Smooth muscle cell (in vitro differentiated cells): Measurements from ENCODE around the gene SURF2. TPM values are rescaled to one million over a fixed set of nuclear protein-coding genes. Genes with fewer than 3 reads are reported as not detected.

ENCODE experiments used
- DNase-seq: peaks from one replicate; lab custom pipeline; 2025; ENCODE audit not compliant: unreplicated experiment; lab: John Stamatoyannopoulos, UW
- H2AFZ ChIP-seq: fragments of 200-600 bp; sonication (generic); 2 replicates; pipeline ENCODE4 v1.6.0; 2016; ENCODE audit warnings: antibody characterized with exemption, low read depth, mild to moderate bottlenecking
- H3F3A ChIP-seq: fragments of 200-600 bp; sonication (generic); 2 replicates; pipeline ENCODE4 v1.6.0; 2017; ENCODE audit warnings: antibody characterized with exemption, low read depth
- H3K27ac ChIP-seq: fragments of 200-600 bp; sonication (generic); 2 replicates; pipeline ENCODE4 v1.5.1; 2016; ENCODE audit warnings: low read depth, mild to moderate bottlenecking
- H3K27me3 ChIP-seq: fragments of 200-600 bp; sonication (generic); 2 replicates; pipeline ENCODE4 v1.6.1; 2016; ENCODE audit warnings: low read depth, mild to moderate bottlenecking
- H3K36me3 ChIP-seq: fragments of 200-600 bp; sonication (generic); 2 replicates; pipeline ENCODE4 v1.5.1; 2016; ENCODE audit warnings: low read depth
- H3K4me1 ChIP-seq: fragments of 200-600 bp; sonication (generic); 2 replicates; pipeline ENCODE4 v1.5.1; 2016; ENCODE audit warnings: low read depth
- H3K4me2 ChIP-seq: fragments of 200-600 bp; sonication (generic); 2 replicates; pipeline ENCODE4 v1.6.0; 2016; ENCODE audit warnings: mild to moderate bottlenecking
- H3K4me3 ChIP-seq: fragments of 200-600 bp; sonication (generic); 2 replicates; pipeline ENCODE4 v1.5.1; 2016; ENCODE audit warnings: mild to moderate bottlenecking
- H3K79me2 ChIP-seq: fragments of 200-600 bp; sonication (generic); 2 replicates; pipeline ENCODE4 v1.6.0; 2016; ENCODE audit warnings: low read depth, mild to moderate bottlenecking
- H3K9ac ChIP-seq: fragments of 200-600 bp; sonication (generic); 2 replicates; pipeline ENCODE4 v1.6.0; 2016; ENCODE audit warnings: low read depth
- H3K9me3 ChIP-seq: fragments of 200-600 bp; sonication (generic); replicated peaks from 2 replicates; pipeline ENCODE4 v1.5.1; 2016; ENCODE audit warnings: low read depth
- H4K20me1 ChIP-seq: fragments of 200-600 bp; sonication (generic); 2 replicates; pipeline ENCODE4 v1.6.0; 2016; ENCODE audit warnings: low read depth
- WGBS: methylation state at CpG from one replicate; pipeline ENCODE4 v1.1.7; 2016; ENCODE audit warnings: low lambda C conversion rate; 5-methylcytosine and 5-hydroxymethylcytosine counted together
- polyA plus RNA-seq: library from polyadenylated mRNA; unstranded; fragments of >200 nt; fragmentation: Nextera tagmentation; extraction: Ambion mirVana; gene quantifications from 2 replicates; pipeline ENCODE4 v1.2.1, GENCODE V29; 2016
- total RNA-seq: library from RNA; depleted of rRNA; stranded (reverse); fragments of >200 nt; gene quantifications from 2 replicates; pipeline ENCODE4 v1.2.3, GENCODE V29; 2014
- TF ChIP-seq, protein P1 (sequence below): fragments of 200-600 bp; sonication (generic); IDR thresholded peaks from 2 replicates; pipeline ENCODE4 v1.5.1; 2017; ENCODE audit warnings: borderline replicate concordance, mild to moderate bottlenecking, antibody characterized with exemption; ENCODE audit not compliant: insufficient read depth, poor library complexity, severe bottlenecking

The SURF2 gene
- total and polyA plus RNA-seq, 2 experiments from 2014 or later, result 11.4 to 21.4 TPM

DNA sequence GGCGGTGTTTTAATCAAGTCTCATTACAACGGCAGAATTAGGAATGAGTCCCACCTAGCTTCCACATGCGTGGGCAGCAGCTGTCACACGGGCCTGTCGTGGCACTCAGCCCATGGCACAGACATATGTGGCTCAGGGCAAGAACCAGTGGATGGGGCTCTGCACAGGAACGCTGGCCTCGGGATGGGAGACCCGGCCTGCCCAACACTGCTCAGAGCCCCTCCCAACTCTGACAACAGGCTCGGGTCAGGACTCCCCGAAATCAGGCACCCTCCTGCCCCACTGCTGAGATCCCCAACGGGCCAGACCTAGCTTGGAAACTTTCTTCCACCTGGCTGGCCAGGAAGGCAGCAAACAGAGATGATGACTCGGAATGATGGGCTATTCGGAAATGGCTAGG is 15.4 kb upstream of the SURF2 start:
- H3K4me3 ChIP-seq, result no peak overlapping the region
- no peak overlapping the region for H3K27ac ChIP-seq
- no peaks in the 10 kb centered on the region for H3K9me3 ChIP-seq
- WGBS, result 94% methylated on average over 13 of the region's 13 CpGs
- TF ChIP-seq, protein P1, sequence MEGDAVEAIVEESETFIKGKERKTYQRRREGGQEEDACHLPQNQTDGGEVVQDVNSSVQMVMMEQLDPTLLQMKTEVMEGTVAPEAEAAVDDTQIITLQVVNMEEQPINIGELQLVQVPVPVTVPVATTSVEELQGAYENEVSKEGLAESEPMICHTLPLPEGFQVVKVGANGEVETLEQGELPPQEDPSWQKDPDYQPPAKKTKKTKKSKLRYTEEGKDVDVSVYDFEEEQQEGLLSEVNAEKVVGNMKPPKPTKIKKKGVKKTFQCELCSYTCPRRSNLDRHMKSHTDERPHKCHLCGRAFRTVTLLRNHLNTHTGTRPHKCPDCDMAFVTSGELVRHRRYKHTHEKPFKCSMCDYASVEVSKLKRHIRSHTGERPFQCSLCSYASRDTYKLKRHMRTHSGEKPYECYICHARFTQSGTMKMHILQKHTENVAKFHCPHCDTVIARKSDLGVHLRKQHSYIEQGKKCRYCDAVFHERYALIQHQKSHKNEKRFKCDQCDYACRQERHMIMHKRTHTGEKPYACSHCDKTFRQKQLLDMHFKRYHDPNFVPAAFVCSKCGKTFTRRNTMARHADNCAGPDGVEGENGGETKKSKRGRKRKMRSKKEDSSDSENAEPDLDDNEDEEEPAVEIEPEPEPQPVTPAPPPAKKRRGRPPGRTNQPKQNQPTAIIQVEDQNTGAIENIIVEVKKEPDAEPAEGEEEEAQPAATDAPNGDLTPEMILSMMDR, result no peak
- no peak overlapping the region for H3K4me2 ChIP-seq
- H3K27me3 ChIP-seq, result no peaks in the 10 kb centered on the region
- no peak overlapping the region for H2AFZ ChIP-seq
- H3K9ac ChIP-seq, result no peak overlapping the region
- peaks cover 10% of the 10 kb centered on the region for H3K79me2 ChIP-seq
- peaks cover 10% of the 10 kb centered on the region for H4K20me1 ChIP-seq
- no peaks in the 10 kb centered on the region for H3K36me3 ChIP-seq
- no peaks in the 10 kb centered on the region for H3F3A ChIP-seq
- no peaks in the 10 kb centered on the region for H3K4me1 ChIP-seq
- no peak for DNase-seq

DNA sequence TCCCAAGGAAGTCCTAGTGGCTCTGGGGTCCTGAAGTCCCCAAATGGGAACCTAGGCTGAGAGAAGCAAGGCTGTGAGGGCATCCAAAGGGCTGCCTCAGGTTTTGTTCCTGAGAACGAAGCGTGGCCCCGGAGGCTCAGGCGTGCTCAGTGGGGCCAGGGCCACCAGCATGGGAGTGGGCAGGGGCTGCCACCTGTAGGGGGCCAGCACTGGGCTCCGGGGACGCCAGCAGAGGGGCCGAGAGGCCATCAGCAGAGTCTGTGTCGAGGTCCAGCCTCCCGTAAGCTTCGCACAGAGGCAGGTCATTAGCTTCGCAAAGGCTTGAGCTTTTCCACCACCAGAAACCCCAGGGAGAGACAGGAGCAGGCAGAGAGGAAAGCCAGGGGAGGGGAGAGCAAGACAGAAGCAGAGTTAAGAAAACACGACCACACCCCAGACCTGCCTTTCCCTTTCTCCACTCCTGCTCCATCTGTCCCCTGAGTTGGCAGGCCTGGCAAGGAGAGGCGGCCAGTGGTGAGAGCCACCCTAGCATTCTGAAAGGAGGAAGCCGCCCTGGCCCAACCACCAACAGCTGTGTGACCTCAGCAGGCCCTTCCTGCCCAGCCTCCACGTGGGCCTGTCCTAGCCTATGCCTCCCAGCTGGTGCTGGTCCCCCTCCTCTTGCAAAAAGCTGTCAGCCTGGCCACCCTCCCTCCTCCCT is 14.8 kb upstream of the SURF2 start:
- no peaks in the 10 kb centered on the region for H3K27me3 ChIP-seq
- H3K4me3 ChIP-seq, result no peak overlapping the region
- H3K4me1 ChIP-seq, result peaks cover 1% of the 10 kb centered on the region
- peaks cover 16% of the 10 kb centered on the region for H4K20me1 ChIP-seq
- no peak overlapping the region for H3K4me2 ChIP-seq
- no peak for DNase-seq
- TF ChIP-seq, protein P1, result no peak
- no peak overlapping the region for H3K9ac ChIP-seq
- no peaks in the 10 kb centered on the region for H3F3A ChIP-seq
- peaks cover 16% of the 10 kb centered on the region for H3K79me2 ChIP-seq
- H3K27ac ChIP-seq, result no peak overlapping the region
- WGBS, result 97% methylated on average over 15 of the region's 15 CpGs
- no peaks in the 10 kb centered on the region for H3K9me3 ChIP-seq
- no peak overlapping the region for H2AFZ ChIP-seq
- H3K36me3 ChIP-seq, result no peaks in the 10 kb centered on the region

DNA sequence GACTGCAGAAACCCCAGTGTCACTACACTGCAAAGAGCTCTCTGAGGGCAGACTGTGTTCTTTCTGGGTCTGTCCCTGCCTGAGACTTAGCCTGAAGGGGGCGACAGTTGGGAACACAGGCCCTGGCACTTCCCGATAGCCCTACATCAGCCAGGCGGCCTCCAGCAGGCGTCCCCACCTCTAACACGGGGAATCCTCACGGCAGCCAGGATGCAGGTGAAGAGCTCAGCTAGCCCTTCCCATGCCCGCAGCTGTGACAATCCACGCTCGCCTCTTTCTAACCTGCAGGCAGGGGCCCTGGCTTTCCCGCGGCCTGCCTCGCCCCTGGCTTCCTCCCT is 14.3 kb upstream of the SURF2 start:
- H3F3A ChIP-seq, result no peaks in the 10 kb centered on the region
- peaks cover 21% of the 10 kb centered on the region for H4K20me1 ChIP-seq
- H3K27ac ChIP-seq, result no peak overlapping the region
- 83% methylated on average over 12 of the region's 12 CpGs for WGBS
- no peaks in the 10 kb centered on the region for H3K9me3 ChIP-seq
- no peak overlapping the region for H3K9ac ChIP-seq
- no peak overlapping the region for H3K4me3 ChIP-seq
- H3K27me3 ChIP-seq, result no peaks in the 10 kb centered on the region
- H3K79me2 ChIP-seq, result peaks cover 20% of the 10 kb centered on the region
- H3K36me3 ChIP-seq, result no peaks in the 10 kb centered on the region
- TF ChIP-seq, protein P1, result no peak
- no peak for DNase-seq
- no peak overlapping the region for H2AFZ ChIP-seq
- peaks cover 6% of the 10 kb centered on the region for H3K4me1 ChIP-seq
- no peak overlapping the region for H3K4me2 ChIP-seq

DNA sequence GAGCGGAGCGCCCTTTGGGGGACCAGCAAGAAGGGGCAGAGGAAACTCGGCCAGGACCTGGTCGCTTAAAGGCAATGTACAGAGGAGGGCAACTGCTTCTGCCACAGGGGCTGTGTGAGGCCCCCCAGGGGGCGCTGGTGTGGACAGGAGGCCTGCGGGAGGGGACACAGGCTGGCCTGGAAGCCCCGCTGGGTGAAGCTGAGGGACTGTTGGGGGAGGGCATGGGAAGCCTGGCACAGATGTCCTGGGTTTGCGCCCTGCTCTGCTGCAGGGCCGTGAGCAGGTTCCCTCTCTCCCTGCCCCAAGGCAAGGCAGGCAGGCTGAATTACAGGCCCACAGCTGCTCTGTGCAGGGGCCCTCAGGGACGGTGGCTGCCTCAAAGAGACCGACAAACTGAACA is 13.8 kb upstream of the SURF2 start:
- no peak for DNase-seq
- Histone ChIP-seq H3K9me3 (no peaks in the 10 kb centered on the region), H3K9ac (no peak overlapping the region), H3K4me3 (no peak overlapping the region), H2AFZ (no peak overlapping the region), H3K4me2 (no peak overlapping the region), H3K4me1 (peaks cover 6% of the 10 kb centered on the region), H4K20me1 (peaks cover 22% of the 10 kb centered on the region), H3K36me3 (no peaks in the 10 kb centered on the region), H3K79me2 (peaks cover 25% of the 10 kb centered on the region), H3K27me3 (no peaks in the 10 kb centered on the region), H3K27ac (no peak overlapping the region), H3F3A (no peaks in the 10 kb centered on the region)
- TF ChIP-seq, protein P1, result no peak
- WGBS, result 92% methylated on average over 10 of the region's 11 CpGs
